ENCODE data around the gene FLVCR2.

FLVCR2 gene

DNA sequence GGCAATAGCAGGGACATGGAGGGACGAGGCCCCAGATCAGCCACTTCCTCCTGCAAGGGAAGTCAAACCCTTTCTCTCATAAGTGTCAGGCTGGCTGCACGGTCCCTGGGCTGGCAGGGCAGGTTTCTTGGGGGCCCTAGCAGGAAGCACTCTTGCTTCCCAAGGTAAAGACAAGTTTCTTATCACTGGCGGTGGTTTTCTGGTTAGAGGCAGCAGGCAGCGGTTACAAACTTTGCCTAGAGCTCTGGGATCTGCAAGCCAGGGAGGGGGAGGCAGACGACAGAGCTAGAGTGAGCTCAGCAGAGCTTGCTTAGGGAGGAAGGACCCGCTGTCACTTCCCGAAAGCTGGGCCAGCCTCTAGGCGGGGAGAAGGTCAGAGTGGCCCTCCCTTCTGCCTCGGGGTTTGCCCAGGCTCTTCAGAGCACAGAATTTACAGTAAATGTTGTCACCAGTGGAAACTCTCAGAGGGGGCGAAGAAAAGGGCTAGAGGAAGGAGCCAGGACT lies 35.8 kb upstream of the FLVCR2 start:
- Histone ChIP-seq H3K27me3 (replicated peaks; ENCODE audit: control insufficient read depth, insufficient read depth, low read length, poor library complexity, severe bottlenecking) (no peaks in the 10 kb centered on the region), H3K36me3 (ENCODE audit: control insufficient read depth, insufficient read depth, low read length) (peaks cover 8% of the 10 kb centered on the region), H3K27ac (ENCODE audit: insufficient read depth, low read length, poor library complexity, severe bottlenecking) (peak overlapping the region; percentile 90), H3K4me3 (ENCODE audit: insufficient read depth, low read depth, low read length, poor library complexity, severe bottlenecking) (peak overlapping the region; percentile 21), H3K4me1 (ENCODE audit: control insufficient read depth, insufficient read depth, low read length, poor library complexity, severe bottlenecking) (peaks cover 51% of the 10 kb centered on the region), H3K9me3 (ENCODE audit: control insufficient read depth, low read length) (no peaks in the 10 kb centered on the region)
- DNase-seq: peak; percentile 65 to 73 (median 66)

GRCh38 chr14:75543253-75543652 lies 35.2 kb upstream of the FLVCR2 start:
- Histone ChIP-seq H3K27ac (ENCODE audit: insufficient read depth, low read length, poor library complexity, severe bottlenecking) (peak overlapping the region; percentile 90), H3K36me3 (ENCODE audit: control insufficient read depth, insufficient read depth, low read length) (peaks cover 8% of the 10 kb centered on the region), H3K27me3 (replicated peaks; ENCODE audit: control insufficient read depth, insufficient read depth, low read length, poor library complexity, severe bottlenecking) (no peaks in the 10 kb centered on the region), H3K4me1 (ENCODE audit: control insufficient read depth, insufficient read depth, low read length, poor library complexity, severe bottlenecking) (peaks cover 51% of the 10 kb centered on the region), H3K9me3 (ENCODE audit: control insufficient read depth, low read length) (no peaks in the 10 kb centered on the region), H3K4me3 (ENCODE audit: insufficient read depth, low read depth, low read length, poor library complexity, severe bottlenecking) (no peak overlapping the region)
- DNase-seq: no peak

DNA sequence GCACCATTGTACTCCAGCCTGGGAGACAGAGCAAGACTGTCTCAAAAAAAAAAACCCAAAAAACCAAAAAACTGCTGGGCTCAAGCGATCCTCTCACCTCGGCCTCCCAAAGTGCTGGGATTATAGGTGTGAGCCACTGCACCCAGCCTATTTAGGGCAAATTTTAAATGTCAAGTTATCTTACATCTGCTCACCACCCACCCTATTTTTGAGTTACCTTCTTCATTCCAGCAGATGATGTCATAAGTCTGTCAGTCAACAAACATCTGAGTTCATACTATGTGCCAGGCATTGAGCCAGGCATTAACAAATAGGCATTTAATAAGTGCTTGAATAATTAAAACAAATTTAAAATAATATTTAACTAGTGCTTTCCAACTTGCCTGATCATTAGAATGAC lies 34.6 kb upstream of the FLVCR2 start:
- H3K4me3 ChIP-seq (ENCODE audit: insufficient read depth, low read depth, low read length, poor library complexity, severe bottlenecking): no peak overlapping the region
- peaks cover 51% of the 10 kb centered on the region for H3K4me1 ChIP-seq (ENCODE audit: control insufficient read depth, insufficient read depth, low read length, poor library complexity, severe bottlenecking)
- DNase-seq: no peak
- no peaks in the 10 kb centered on the region for H3K9me3 ChIP-seq (ENCODE audit: control insufficient read depth, low read length)
- H3K27me3 ChIP-seq (replicated peaks; ENCODE audit: control insufficient read depth, insufficient read depth, low read length, poor library complexity, severe bottlenecking): no peaks in the 10 kb centered on the region
- peak overlapping the region; percentile 90 for H3K27ac ChIP-seq (ENCODE audit: insufficient read depth, low read length, poor library complexity, severe bottlenecking)
- H3K36me3 ChIP-seq (ENCODE audit: control insufficient read depth, insufficient read depth, low read length): peaks cover 8% of the 10 kb centered on the region

GRCh38 chr14:75545907-75546306 lies 32.5 kb upstream of the FLVCR2 start:
- no peaks in the 10 kb centered on the region for H3K9me3 ChIP-seq (ENCODE audit: control insufficient read depth, low read length)
- peaks cover 38% of the 10 kb centered on the region for H3K4me1 ChIP-seq (ENCODE audit: control insufficient read depth, insufficient read depth, low read length, poor library complexity, severe bottlenecking)
- DNase-seq: no peak

GRCh38 chr14:75547552-75548250 lies 30.7 kb upstream of the FLVCR2 start:
- Histone ChIP-seq H3K36me3 (ENCODE audit: control insufficient read depth, insufficient read depth, low read length) (peaks cover 8% of the 10 kb centered on the region), H3K27ac (ENCODE audit: insufficient read depth, low read length, poor library complexity, severe bottlenecking) (no peak overlapping the region), H3K9me3 (ENCODE audit: control insufficient read depth, low read length) (no peaks in the 10 kb centered on the region), H3K27me3 (replicated peaks; ENCODE audit: control insufficient read depth, insufficient read depth, low read length, poor library complexity, severe bottlenecking) (no peaks in the 10 kb centered on the region), H3K4me1 (ENCODE audit: control insufficient read depth, insufficient read depth, low read length, poor library complexity, severe bottlenecking) (peaks cover 21% of the 10 kb centered on the region), H3K4me3 (ENCODE audit: insufficient read depth, low read depth, low read length, poor library complexity, severe bottlenecking) (no peak overlapping the region)
- DNase-seq: no peak

More at GRCh38 chr14:75545907-75546306, 32.5 kb upstream of the FLVCR2 start:
- no peak overlapping the region for H3K27ac ChIP-seq (ENCODE audit: insufficient read depth, low read length, poor library complexity, severe bottlenecking)
- peaks cover 8% of the 10 kb centered on the region for H3K36me3 ChIP-seq (ENCODE audit: control insufficient read depth, insufficient read depth, low read length)
- no peaks in the 10 kb centered on the region for H3K27me3 ChIP-seq (replicated peaks; ENCODE audit: control insufficient read depth, insufficient read depth, low read length, poor library complexity, severe bottlenecking)
- H3K4me3 ChIP-seq (ENCODE audit: insufficient read depth, low read depth, low read length, poor library complexity, severe bottlenecking): no peak overlapping the region

DNA sequence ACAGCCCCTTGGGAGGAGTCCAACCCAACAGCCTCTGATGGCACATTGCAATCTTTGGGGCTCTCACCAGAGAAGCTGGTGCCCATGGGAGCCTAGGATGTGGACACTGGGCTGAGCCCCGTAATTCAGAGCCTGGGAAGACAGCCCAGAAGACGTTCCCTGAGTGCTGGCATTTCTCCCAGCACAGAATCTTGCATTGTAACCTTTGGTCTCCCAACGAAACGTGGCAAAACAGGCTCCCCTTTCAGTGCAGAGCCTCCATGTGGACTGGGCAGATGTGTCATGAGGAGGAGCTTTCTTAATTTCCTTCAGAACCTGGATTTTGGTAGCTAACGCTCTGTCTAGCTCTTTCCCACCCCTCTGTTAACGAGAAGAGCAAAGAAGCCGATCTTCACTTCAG lies 29.9 kb upstream of the FLVCR2 start:
- Histone ChIP-seq H3K4me3 (ENCODE audit: insufficient read depth, low read depth, low read length, poor library complexity, severe bottlenecking) (no peak overlapping the region), H3K27me3 (replicated peaks; ENCODE audit: control insufficient read depth, insufficient read depth, low read length, poor library complexity, severe bottlenecking) (no peaks in the 10 kb centered on the region), H3K4me1 (ENCODE audit: control insufficient read depth, insufficient read depth, low read length, poor library complexity, severe bottlenecking) (peaks cover 13% of the 10 kb centered on the region), H3K27ac (ENCODE audit: insufficient read depth, low read length, poor library complexity, severe bottlenecking) (no peak overlapping the region), H3K36me3 (ENCODE audit: control insufficient read depth, insufficient read depth, low read length) (peaks cover 8% of the 10 kb centered on the region), H3K9me3 (ENCODE audit: control insufficient read depth, low read length) (no peaks in the 10 kb centered on the region)
- DNase-seq: no peak

- no peak overlapping the region for H3K27ac ChIP-seq (ENCODE audit: insufficient read depth, low read length, poor library complexity, severe bottlenecking)
- no peaks in the 10 kb centered on the region for H3K9me3 ChIP-seq (ENCODE audit: control insufficient read depth, low read length)
- H3K36me3 ChIP-seq (ENCODE audit: control insufficient read depth, insufficient read depth, low read length): peaks cover 8% of the 10 kb centered on the region
- no peak overlapping the region for H3K4me3 ChIP-seq (ENCODE audit: insufficient read depth, low read depth, low read length, poor library complexity, severe bottlenecking)
- H3K4me1 ChIP-seq (ENCODE audit: control insufficient read depth, insufficient read depth, low read length, poor library complexity, severe bottlenecking): peaks cover 6% of the 10 kb centered on the region
- DNase-seq: no peak
- H3K27me3 ChIP-seq (replicated peaks; ENCODE audit: control insufficient read depth, insufficient read depth, low read length, poor library complexity, severe bottlenecking): no peaks in the 10 kb centered on the region
Observed at GRCh38 chr14:75549169-75549568, 29.3 kb upstream of the FLVCR2 start.

- H3K27ac ChIP-seq (ENCODE audit: insufficient read depth, low read length, poor library complexity, severe bottlenecking): no peak overlapping the region
- no peak overlapping the region for H3K4me3 ChIP-seq (ENCODE audit: insufficient read depth, low read depth, low read length, poor library complexity, severe bottlenecking)
- H3K4me1 ChIP-seq (ENCODE audit: control insufficient read depth, insufficient read depth, low read length, poor library complexity, severe bottlenecking): no peaks in the 10 kb centered on the region
- peaks cover 8% of the 10 kb centered on the region for H3K36me3 ChIP-seq (ENCODE audit: control insufficient read depth, insufficient read depth, low read length)
- no peaks in the 10 kb centered on the region for H3K27me3 ChIP-seq (replicated peaks; ENCODE audit: control insufficient read depth, insufficient read depth, low read length, poor library complexity, severe bottlenecking)
- DNase-seq: no peak
- H3K9me3 ChIP-seq (ENCODE audit: control insufficient read depth, low read length): no peaks in the 10 kb centered on the region
Observed at GRCh38 chr14:75551021-75551420, 27.4 kb upstream of the FLVCR2 start.

DNA sequence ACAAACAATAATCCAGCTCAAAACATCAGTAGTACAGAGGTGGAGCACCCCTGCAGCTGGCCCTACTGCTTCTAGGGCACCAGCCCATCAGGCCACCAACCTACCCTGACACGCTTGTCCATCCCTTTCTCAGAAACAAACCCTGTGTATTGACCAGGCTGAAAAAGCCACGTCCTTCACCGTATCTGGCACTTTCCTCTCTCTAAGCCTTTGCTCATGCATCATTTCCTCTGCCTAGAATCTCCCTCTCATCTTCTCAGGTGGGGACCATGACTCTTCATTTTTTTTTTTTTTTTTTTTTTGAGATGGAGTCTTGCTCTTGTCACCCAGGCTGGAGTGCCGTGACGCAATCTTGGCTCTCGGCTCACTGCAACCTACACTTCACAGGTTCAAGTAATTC lies 25.3 kb upstream of the FLVCR2 start:
- no peak overlapping the region for H3K27ac ChIP-seq (ENCODE audit: insufficient read depth, low read length, poor library complexity, severe bottlenecking)
- H3K4me1 ChIP-seq (ENCODE audit: control insufficient read depth, insufficient read depth, low read length, poor library complexity, severe bottlenecking): no peaks in the 10 kb centered on the region
- H3K36me3 ChIP-seq (ENCODE audit: control insufficient read depth, insufficient read depth, low read length): no peaks in the 10 kb centered on the region
- no peaks in the 10 kb centered on the region for H3K27me3 ChIP-seq (replicated peaks; ENCODE audit: control insufficient read depth, insufficient read depth, low read length, poor library complexity, severe bottlenecking)
- H3K4me3 ChIP-seq (ENCODE audit: insufficient read depth, low read depth, low read length, poor library complexity, severe bottlenecking): no peak overlapping the region
- DNase-seq: no peak
- no peaks in the 10 kb centered on the region for H3K9me3 ChIP-seq (ENCODE audit: control insufficient read depth, low read length)

GRCh38 chr14:75553761-75554364 lies 24.6 kb upstream of the FLVCR2 start:
- no peak for DNase-seq

More at GRCh38 chr14:75553761-75554364, 24.6 kb upstream of the FLVCR2 start:
- Histone ChIP-seq H3K4me1 (ENCODE audit: control insufficient read depth, insufficient read depth, low read length, poor library complexity, severe bottlenecking) (no peaks in the 10 kb centered on the region), H3K27me3 (replicated peaks; ENCODE audit: control insufficient read depth, insufficient read depth, low read length, poor library complexity, severe bottlenecking) (no peaks in the 10 kb centered on the region), H3K4me3 (ENCODE audit: insufficient read depth, low read depth, low read length, poor library complexity, severe bottlenecking) (no peak overlapping the region), H3K36me3 (ENCODE audit: control insufficient read depth, insufficient read depth, low read length) (no peaks in the 10 kb centered on the region), H3K9me3 (ENCODE audit: control insufficient read depth, low read length) (no peaks in the 10 kb centered on the region), H3K27ac (ENCODE audit: insufficient read depth, low read length, poor library complexity, severe bottlenecking) (no peak overlapping the region)
